Measurements from ENCODE around the gene DUXB. TPM values are rescaled to one million over a fixed set of nuclear protein-coding genes. Genes with fewer than 3 reads are reported as not detected.

DUXB gene
- total and polyA plus RNA-seq, 4 donors: 0.42 TPM; not detected in 3

DNA sequence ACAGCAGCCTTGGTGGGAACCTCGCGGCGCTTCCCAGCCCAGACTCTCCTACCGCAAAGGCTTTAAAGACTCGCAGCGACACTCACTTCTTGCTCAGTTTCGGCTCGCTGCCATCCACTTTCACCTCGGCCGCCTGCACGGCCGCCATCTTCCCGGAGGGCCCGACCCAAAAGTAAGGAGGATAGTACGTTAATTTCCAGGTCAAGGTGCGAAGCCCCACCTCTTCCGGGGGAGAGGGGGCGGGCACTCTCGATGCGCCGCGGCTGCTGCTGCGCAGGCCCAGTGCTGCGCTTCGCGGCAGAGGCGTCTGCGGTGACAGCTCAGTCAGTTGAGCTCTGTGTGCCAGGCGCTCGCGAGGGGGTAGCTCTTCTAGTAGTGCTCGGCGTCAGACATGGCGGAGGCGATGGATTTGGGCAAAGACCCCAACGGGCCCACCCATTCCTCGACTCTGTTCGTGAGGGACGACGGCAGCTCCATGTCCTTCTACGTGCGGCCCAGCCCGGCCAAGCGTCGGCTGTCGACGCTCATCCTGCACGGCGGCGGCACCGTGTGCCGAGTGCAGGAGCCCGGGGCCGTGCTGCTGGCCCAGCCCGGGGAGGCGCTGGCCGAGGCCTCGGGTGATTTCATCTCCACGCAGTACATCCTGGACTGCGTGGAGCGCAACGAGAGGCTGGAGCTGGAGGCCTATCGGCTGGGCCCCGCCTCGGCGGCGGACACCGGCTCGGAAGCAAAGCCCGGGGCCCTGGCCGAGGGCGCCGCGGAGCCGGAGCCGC is 53.6 kb downstream of the DUXB start, which contains the start of the genes KARS1 and TERF2IP:
Gene KARS1 (minus strand): TSS at position 174 of the 773 bp plus-strand sequence. CDS start 26 bp downstream, at position 148.
Gene TERF2IP (plus strand): TSS at position 282 of the 773 bp plus-strand sequence. CDS start 110 bp downstream, at position 392.
- Histone ChIP-seq H3K4me3 (ENCODE audit: low read depth in 1 of 3, low read length in 3 of 3) (peak within 1 kb of the TSS; percentile 89 to 100 (median 100)), H3K9ac (ENCODE audit: low read depth in 1 of 2, low read length in 2 of 2) (peak within 1 kb of the TSS; percentile 95), H3K27ac (ENCODE audit: low read depth in 1 of 2, low read length in 2 of 2) (peak within 1 kb of the TSS; percentile 87 to 91), H3K36me3 (ENCODE audit: control insufficient read depth in 4 of 4, insufficient read depth in 3 of 4, low read depth in 1 of 4, low read length in 3 of 4) (peaks cover 0 to 13% (median 2%) of the 10 kb centered on the region in 4 donors), H3K4me1 (ENCODE audit: control insufficient read depth in 4 of 4, insufficient read depth in 4 of 4, low read length in 3 of 4) (peaks cover 9 to 53% (median 35%) of the 10 kb centered on the region in 4 donors), H3K9me3 (ENCODE audit: control insufficient read depth in 4 of 4, low read length in 3 of 4) (no peaks in the 10 kb centered on the region), H3K27me3 (ENCODE audit: control insufficient read depth in 4 of 4, insufficient read depth in 4 of 4, low read length in 3 of 4) (no peaks in the 10 kb centered on the region)
- peak; percentile 95 for DNase-seq (ENCODE audit: low spot score)
- TF ChIP-seq EGR1 (IDR thresholded peaks at IDR 0.05; ENCODE audit: low read depth in 2 of 2) (peak in 1 of 2 donors; percentile 61), HNF4G (IDR thresholded peaks at IDR 0.05) (no peak), RXRA (IDR thresholded peaks at IDR 0.05) (peak; percentile 16 to 40), REST (IDR thresholded peaks at IDR 0.05) (peak; percentile 85), FOXA2 (IDR thresholded peaks at IDR 0.05) (no peak), GABPA (IDR thresholded peaks at IDR 0.05 in 1 of 2, conservative IDR thresholded peaks at IDR 0.05 in 1 of 2) (peak; percentile 68 to 94), JUND (IDR thresholded peaks at IDR 0.05) (no peak), ZBTB33 (IDR thresholded peaks at IDR 0.05) (peak; percentile 46), FOXA1 (IDR thresholded peaks at IDR 0.05) (peak; percentile 15), SP1 (IDR thresholded peaks at IDR 0.05) (peak; percentile 71), YY1 (IDR thresholded peaks at IDR 0.05) (peak; percentile 99), TAF1 (conservative IDR thresholded peaks at IDR 0.05) (peak; percentile 93), RAD21 (IDR thresholded peaks at IDR 0.05) (peak in 1 of 2 donors; percentile 21), NR2F2 (IDR thresholded peaks at IDR 0.05) (peak; percentile 79), HNF4A (conservative IDR thresholded peaks at IDR 0.05) (peak; percentile 51 to 74)
- TF ChIP-seq, protein P1, sequence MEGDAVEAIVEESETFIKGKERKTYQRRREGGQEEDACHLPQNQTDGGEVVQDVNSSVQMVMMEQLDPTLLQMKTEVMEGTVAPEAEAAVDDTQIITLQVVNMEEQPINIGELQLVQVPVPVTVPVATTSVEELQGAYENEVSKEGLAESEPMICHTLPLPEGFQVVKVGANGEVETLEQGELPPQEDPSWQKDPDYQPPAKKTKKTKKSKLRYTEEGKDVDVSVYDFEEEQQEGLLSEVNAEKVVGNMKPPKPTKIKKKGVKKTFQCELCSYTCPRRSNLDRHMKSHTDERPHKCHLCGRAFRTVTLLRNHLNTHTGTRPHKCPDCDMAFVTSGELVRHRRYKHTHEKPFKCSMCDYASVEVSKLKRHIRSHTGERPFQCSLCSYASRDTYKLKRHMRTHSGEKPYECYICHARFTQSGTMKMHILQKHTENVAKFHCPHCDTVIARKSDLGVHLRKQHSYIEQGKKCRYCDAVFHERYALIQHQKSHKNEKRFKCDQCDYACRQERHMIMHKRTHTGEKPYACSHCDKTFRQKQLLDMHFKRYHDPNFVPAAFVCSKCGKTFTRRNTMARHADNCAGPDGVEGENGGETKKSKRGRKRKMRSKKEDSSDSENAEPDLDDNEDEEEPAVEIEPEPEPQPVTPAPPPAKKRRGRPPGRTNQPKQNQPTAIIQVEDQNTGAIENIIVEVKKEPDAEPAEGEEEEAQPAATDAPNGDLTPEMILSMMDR (IDR thresholded peaks at IDR 0.05; ENCODE audit: low read depth, low read length, missing input control): no peak
- TF ChIP-seq, protein P2, sequence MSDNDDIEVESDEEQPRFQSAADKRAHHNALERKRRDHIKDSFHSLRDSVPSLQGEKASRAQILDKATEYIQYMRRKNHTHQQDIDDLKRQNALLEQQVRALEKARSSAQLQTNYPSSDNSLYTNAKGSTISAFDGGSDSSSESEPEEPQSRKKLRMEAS (IDR thresholded peaks at IDR 0.05): peak; percentile 87
- TF ChIP-seq, protein P3, sequence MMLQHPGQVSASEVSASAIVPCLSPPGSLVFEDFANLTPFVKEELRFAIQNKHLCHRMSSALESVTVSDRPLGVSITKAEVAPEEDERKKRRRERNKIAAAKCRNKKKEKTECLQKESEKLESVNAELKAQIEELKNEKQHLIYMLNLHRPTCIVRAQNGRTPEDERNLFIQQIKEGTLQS (IDR thresholded peaks at IDR 0.05): no peak
- under 1% methylated on average over 76 of the region's 76 CpGs for WGBS

All from liver (tissue), 9 donors.